Stimulated activated naive B cell treated with anti-CD40 and anti-IgM and Interleukin-4, amounts not matched to agents 10 μg/mL and 1 μg/mL and 100 μg/mL, for 72 hours (primary cell): ENCODE measurements around the gene SDC4.
A peak's percentile ranks its signal among the peaks of the same experiment; 100 is the strongest.

Experiments used
- ATAC-seq, 2 donors: fragments of 150-1000 bp; cut with Tn5 transposase; replicated peaks; 2 replicates each; pipeline ENCODE4 v1.10.0; 2021; ENCODE audit warnings: moderate library complexity in 1 of 2
- DNase-seq: peaks from one replicate; pipeline ENCODE4 v3.0.0; 2021
- H3K27ac Mint-ChIP-seq: one replicate; pipeline ENCODE4 v1.8.0; 2022; ENCODE audit warnings: mild to moderate bottlenecking, mixed read lengths
- H3K27me3 Mint-ChIP-seq, 2 donors: one replicate each; pipeline ENCODE4 v1.8.0; 2022; ENCODE audit warnings: mixed read lengths in 2 of 2
- H3K36me3 Mint-ChIP-seq, 2 donors: one replicate each; pipeline ENCODE4 v1.8.0; 2022; ENCODE audit warnings: mixed read lengths in 2 of 2, mild to moderate bottlenecking in 1 of 2
- H3K4me1 Mint-ChIP-seq, 2 donors: one replicate each; pipeline ENCODE4 v1.8.0; 2022; ENCODE audit warnings: mixed read lengths in 2 of 2, mild to moderate bottlenecking in 1 of 2
- H3K4me3 Mint-ChIP-seq, 2 donors: one replicate each; pipeline ENCODE4 v1.8.0; 2022; ENCODE audit warnings: mild to moderate bottlenecking in 2 of 2, mixed read lengths in 2 of 2, moderate library complexity in 1 of 2
- H3K9me3 Mint-ChIP-seq, 2 donors: one replicate each; pipeline ENCODE4 v1.8.0; 2022; ENCODE audit warnings: mixed read lengths in 2 of 2, mild to moderate bottlenecking in 1 of 2

Gene SDC4

GRCh38 chr20:45329497-45330319 is 18.5 kb downstream of the SDC4 start:
- H3K4me1 Mint-ChIP-seq: peaks cover 3 to 7% of the 10 kb centered on the region in 2 donors
- no peaks in the 10 kb centered on the region for H3K36me3 Mint-ChIP-seq
- DNase-seq (no peak), ATAC-seq (peak in 1 of 2 donors; percentile 25)
- H3K4me3 Mint-ChIP-seq: no peak overlapping the region
- H3K27me3 Mint-ChIP-seq: no peaks in the 10 kb centered on the region
- no peaks in the 10 kb centered on the region for H3K9me3 Mint-ChIP-seq
- no peak overlapping the region for H3K27ac Mint-ChIP-seq

DNA sequence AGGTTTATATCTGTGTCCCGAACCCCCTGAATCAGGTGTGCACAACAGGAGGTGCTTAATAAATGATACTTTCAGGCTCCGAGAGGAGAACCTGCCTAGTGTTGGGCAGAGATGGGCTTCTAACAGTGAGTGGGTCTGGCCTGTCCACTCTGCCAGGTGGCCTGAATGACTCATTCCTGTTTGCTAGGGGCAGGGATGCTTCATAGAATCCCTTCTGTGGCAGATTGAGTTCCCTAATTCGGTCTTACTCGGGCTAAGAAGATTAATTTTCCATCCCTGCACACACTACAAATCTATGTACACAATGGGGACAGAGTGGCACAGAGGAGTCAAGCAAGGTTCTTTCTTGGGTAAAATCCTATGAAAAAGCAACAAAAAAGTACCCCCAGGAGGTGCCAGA is 19.8 kb downstream of the SDC4 start:
- ATAC-seq: no peak
- H3K4me3 Mint-ChIP-seq: no peak overlapping the region

GRCh38 chr20:45325371-45325770 is 22.9 kb downstream of the SDC4 start:
- peaks cover 7 to 17% of the 10 kb centered on the region in 2 donors for H3K4me1 Mint-ChIP-seq
- ATAC-seq: no peak
- no peaks in the 10 kb centered on the region for H3K27me3 Mint-ChIP-seq
- peaks cover 0 to 2% of the 10 kb centered on the region in 2 donors for H3K36me3 Mint-ChIP-seq
- H3K4me3 Mint-ChIP-seq: no peak overlapping the region
- H3K27ac Mint-ChIP-seq: no peak overlapping the region
- peaks cover 0 to 1% of the 10 kb centered on the region in 2 donors for H3K9me3 Mint-ChIP-seq
- DNase-seq: no peak

More for the DNA sequence above, 19.8 kb downstream of the SDC4 start:
- no peaks in the 10 kb centered on the region for H3K36me3 Mint-ChIP-seq
- no peak overlapping the region for H3K27ac Mint-ChIP-seq
- DNase-seq: no peak
- H3K9me3 Mint-ChIP-seq: no peaks in the 10 kb centered on the region
- no peaks in the 10 kb centered on the region for H3K27me3 Mint-ChIP-seq
- peaks cover 3 to 7% of the 10 kb centered on the region in 2 donors for H3K4me1 Mint-ChIP-seq

DNA sequence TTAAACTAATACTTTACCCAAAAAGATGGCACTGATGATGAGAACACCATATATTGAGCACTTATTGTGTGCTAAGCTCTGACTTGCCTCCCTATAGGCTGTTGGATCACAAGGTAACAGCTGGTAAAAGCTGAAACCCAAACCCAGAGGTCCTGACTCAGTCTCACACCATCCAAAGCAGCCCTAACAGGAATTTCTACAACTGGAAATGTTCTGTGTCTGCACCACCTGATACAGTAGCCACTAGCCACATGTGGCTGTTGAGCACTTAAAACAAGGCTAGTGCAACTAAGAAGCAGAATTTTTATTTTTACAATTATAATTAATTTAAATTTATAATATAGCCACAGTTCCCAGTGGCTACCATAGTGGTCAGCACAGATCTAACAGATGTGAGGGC is 24.5 kb downstream of the SDC4 start:
- H3K4me3 Mint-ChIP-seq: no peak overlapping the region
- H3K36me3 Mint-ChIP-seq: peaks cover 0 to 2% of the 10 kb centered on the region in 2 donors
- peaks cover 10 to 23% of the 10 kb centered on the region in 2 donors for H3K4me1 Mint-ChIP-seq
- no peak overlapping the region for H3K27ac Mint-ChIP-seq
- H3K27me3 Mint-ChIP-seq: no peaks in the 10 kb centered on the region
- H3K9me3 Mint-ChIP-seq: peaks cover 0 to 1% of the 10 kb centered on the region in 2 donors
- no peak for DNase-seq
- ATAC-seq: no peak

DNA sequence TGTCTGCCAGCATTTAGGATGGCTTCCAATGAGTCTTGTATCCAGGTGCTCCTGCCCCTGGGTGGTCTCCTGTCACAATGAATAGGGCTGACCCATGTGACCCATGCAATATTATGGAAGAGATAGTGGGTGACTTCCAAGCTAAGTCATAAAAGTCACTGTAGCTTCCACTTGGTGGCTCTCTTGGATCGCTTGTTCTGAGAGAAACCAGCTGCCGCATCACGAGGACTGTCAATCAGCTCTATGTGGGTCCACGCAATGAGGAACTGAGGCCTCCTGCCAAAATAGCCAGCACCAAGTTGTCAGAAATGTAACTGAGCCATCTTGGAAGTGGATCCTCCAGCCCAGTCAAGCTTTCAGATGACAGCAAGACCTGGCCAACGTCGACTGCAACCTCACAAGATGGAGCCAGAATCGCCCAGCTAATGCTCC is 25.3 kb downstream of the SDC4 start:
- peak; percentile 68 to 70 for ATAC-seq
- H3K4me1 Mint-ChIP-seq: peaks cover 15 to 27% of the 10 kb centered on the region in 2 donors
- H3K4me3 Mint-ChIP-seq: no peak overlapping the region
- H3K27ac Mint-ChIP-seq: no peak overlapping the region
- DNase-seq: peak; percentile 52
- H3K9me3 Mint-ChIP-seq: peaks cover 0 to 1% of the 10 kb centered on the region in 2 donors
- H3K36me3 Mint-ChIP-seq: peaks cover 0 to 2% of the 10 kb centered on the region in 2 donors
- H3K27me3 Mint-ChIP-seq: peaks cover 0 to 1% of the 10 kb centered on the region in 2 donors

DNA sequence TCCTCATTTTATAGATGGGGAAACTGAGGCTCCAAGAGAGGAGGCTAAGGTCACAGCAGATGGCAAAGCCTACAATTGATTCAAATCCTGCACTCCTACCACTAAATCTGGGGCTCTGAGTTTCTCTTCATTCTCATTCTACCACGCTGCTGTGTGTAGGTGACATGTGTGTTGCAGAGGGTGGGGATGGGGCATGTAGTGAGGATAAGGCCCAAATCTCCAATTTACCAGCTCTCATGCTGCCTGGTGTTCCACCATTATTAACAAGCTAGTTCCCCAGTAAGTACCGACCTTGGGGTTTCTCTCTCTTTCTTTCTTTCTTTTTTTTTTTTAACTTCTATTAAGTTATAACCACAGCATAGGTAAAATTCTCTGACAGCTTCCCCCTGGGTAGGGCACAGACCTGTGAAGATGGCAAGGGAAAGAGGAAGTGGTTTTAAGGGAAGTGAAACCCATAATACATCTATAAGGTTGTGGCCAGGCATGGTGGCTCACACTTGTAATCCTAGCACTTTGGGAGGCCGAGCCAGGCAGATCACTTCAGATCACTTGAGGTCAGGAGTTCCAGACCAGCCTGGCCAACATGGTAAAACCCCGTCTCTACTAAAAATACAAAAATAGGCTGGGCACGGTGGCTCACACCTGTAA is 27.2 kb downstream of the SDC4 start:
- Mint-ChIP-seq H3K27me3 (peaks cover 14 to 20% of the 10 kb centered on the region in 2 donors), H3K4me1 (peaks cover 23 to 44% of the 10 kb centered on the region in 2 donors), H3K27ac (peak overlapping the region; percentile 81)

GRCh38 chr20:45318948-45319347 is 29.3 kb downstream of the SDC4 start:
- H3K4me1 Mint-ChIP-seq: peaks cover 24 to 52% of the 10 kb centered on the region in 2 donors
- ATAC-seq: no peak
- peak overlapping the region; percentile 27 for H3K27ac Mint-ChIP-seq
- peaks cover 33 to 42% of the 10 kb centered on the region in 2 donors for H3K27me3 Mint-ChIP-seq
- no peak overlapping the region for H3K4me3 Mint-ChIP-seq
- H3K36me3 Mint-ChIP-seq: peaks cover 0 to 2% of the 10 kb centered on the region in 2 donors
- no peak for DNase-seq
- peaks cover 0 to 1% of the 10 kb centered on the region in 2 donors for H3K9me3 Mint-ChIP-seq

More for the DNA sequence above, 27.2 kb downstream of the SDC4 start:
- Mint-ChIP-seq H3K4me3 (peak overlapping the region in 1 of 2 donors; percentile 2), H3K9me3 (peaks cover 0 to 1% of the 10 kb centered on the region in 2 donors), H3K36me3 (peaks cover 0 to 2% of the 10 kb centered on the region in 2 donors)
- peak; percentile 63 for DNase-seq
- ATAC-seq: peak; percentile 97 to 98

GRCh38 chr20:45318386-45318939 is 29.8 kb downstream of the SDC4 start:
- Mint-ChIP-seq H3K27ac (no peak overlapping the region), H3K4me1 (peaks cover 24 to 52% of the 10 kb centered on the region in 2 donors), H3K9me3 (peaks cover 0 to 1% of the 10 kb centered on the region in 2 donors), H3K4me3 (no peak overlapping the region), H3K27me3 (peaks cover 38 to 47% of the 10 kb centered on the region in 2 donors), H3K36me3 (peaks cover 0 to 2% of the 10 kb centered on the region in 2 donors)
- DNase-seq (no peak), ATAC-seq (no peak)

- Mint-ChIP-seq H3K27ac (no peak overlapping the region), H3K4me3 (no peak overlapping the region), H3K9me3 (peaks cover 0 to 1% of the 10 kb centered on the region in 2 donors), H3K27me3 (peaks cover 40 to 50% of the 10 kb centered on the region in 2 donors), H3K4me1 (peaks cover 24 to 52% of the 10 kb centered on the region in 2 donors), H3K36me3 (peaks cover 0 to 2% of the 10 kb centered on the region in 2 donors)
- DNase-seq: no peak
- no peak for ATAC-seq
Observed at GRCh38 chr20:45317826-45318225, 30.4 kb downstream of the SDC4 start.

DNA sequence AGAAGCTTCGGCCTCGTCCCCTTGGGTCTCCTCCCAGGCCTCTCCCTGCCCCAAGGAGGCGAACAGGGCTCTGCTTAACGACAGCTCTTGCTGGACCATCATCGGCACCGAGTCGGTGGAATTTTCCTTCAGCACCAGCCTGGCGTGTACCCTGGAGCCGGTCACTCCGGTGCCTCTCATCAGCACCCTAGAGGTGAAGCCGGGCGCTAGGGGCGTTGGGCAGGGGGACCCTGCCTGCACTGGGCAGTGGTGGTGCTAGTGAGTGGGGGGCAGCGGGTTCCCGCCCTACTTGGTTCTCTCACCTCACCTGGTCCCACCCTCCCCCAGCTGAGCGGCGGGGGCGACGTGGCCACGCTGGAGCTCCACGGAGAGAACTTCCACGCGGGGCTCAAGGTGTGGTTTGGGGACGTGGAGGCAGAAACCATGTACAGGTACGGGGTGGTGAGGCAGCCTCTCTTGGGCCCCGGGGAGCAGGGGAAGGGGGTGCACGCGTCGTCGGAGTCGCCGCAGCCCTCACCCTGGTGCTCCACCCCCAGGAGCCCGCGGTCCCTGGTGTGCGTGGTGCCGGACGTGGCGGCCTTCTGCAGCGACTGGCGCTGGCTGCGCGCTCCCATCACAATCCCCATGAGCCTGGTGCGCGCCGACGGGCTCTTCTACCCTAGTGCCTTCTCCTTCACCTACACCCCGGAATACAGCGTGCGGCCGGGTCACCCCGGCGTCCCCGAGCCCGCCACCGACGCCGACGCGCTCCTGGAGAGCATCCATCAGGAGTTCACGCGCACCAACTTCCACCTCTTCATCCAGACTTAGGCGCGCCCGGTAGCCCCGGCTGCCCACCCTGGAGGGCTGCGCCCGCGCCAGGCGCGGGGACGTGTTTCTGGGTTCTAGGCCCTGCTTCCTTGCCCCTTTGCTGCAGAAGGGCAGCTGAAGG is 31.8 kb downstream of the SDC4 start:
- peak overlapping the region in 1 of 2 donors; percentile 41 for H3K4me3 Mint-ChIP-seq
- DNase-seq (no peak), ATAC-seq (no peak)
- peaks cover 45 to 62% of the 10 kb centered on the region in 2 donors for H3K27me3 Mint-ChIP-seq
- no peak overlapping the region for H3K27ac Mint-ChIP-seq
- H3K4me1 Mint-ChIP-seq: peaks cover 28 to 57% of the 10 kb centered on the region in 2 donors
- peaks cover 0 to 1% of the 10 kb centered on the region in 2 donors for H3K9me3 Mint-ChIP-seq
- peaks cover 0 to 2% of the 10 kb centered on the region in 2 donors for H3K36me3 Mint-ChIP-seq

GRCh38 chr20:45315672-45316071 is 32.6 kb downstream of the SDC4 start:
- no peak overlapping the region for H3K4me3 Mint-ChIP-seq
- no peak for ATAC-seq
- H3K9me3 Mint-ChIP-seq: no peaks in the 10 kb centered on the region
- peaks cover 53 to 70% of the 10 kb centered on the region in 2 donors for H3K27me3 Mint-ChIP-seq
- no peak for DNase-seq
- H3K27ac Mint-ChIP-seq: no peak overlapping the region
- peaks cover 29 to 57% of the 10 kb centered on the region in 2 donors for H3K4me1 Mint-ChIP-seq
- no peaks in the 10 kb centered on the region for H3K36me3 Mint-ChIP-seq

DNA sequence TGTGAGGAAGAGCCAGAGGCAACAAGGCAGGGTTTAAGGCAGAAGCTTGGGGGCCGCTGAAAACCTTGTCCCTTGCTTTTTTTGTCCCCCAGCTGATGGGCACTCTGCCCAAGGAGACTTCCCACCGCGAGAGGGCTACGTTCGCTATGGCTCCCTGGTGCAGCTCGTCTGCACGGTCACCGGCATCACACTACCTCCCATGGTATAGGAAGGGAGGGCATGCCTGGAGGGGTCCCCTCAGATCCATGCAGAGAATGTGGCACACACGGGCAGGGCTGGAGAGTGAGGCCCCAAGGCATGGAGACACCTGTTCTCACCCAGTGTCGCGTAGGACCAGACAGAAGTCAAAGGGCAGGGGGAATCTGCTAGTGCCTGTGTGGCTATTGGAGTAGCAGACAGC is 34.3 kb downstream of the SDC4 start:
- Mint-ChIP-seq H3K4me1 (peaks cover 29 to 56% of the 10 kb centered on the region in 2 donors), H3K27me3 (peaks cover 68 to 87% of the 10 kb centered on the region in 2 donors), H3K36me3 (peaks cover 0 to 2% of the 10 kb centered on the region in 2 donors), H3K27ac (no peak overlapping the region), H3K9me3 (no peaks in the 10 kb centered on the region), H3K4me3 (no peak overlapping the region)
- ATAC-seq: no peak
- DNase-seq: no peak

GRCh38 chr20:45313065-45313695 is 35.0 kb downstream of the SDC4 start:
- Mint-ChIP-seq H3K27ac (no peak overlapping the region), H3K4me3 (no peak overlapping the region), H3K4me1 (peaks cover 23 to 49% of the 10 kb centered on the region in 2 donors), H3K27me3 (peaks cover 74 to 93% of the 10 kb centered on the region in 2 donors), H3K9me3 (no peaks in the 10 kb centered on the region), H3K36me3 (peaks cover 0 to 2% of the 10 kb centered on the region in 2 donors)
- DNase-seq: no peak
- no peak for ATAC-seq
